NCI-H2029 treated with DMSO at 0.1 percent for 48 hours (cell line): ENCODE measurements around the gene RNF186.
A peak's percentile ranks its signal among the peaks of the same experiment; 100 is the strongest.
"Not testable (repeated sequence)": the region's sequence is repeated elsewhere in the genome, so short reads cannot be mapped to it uniquely, and the experiment has no call there.

Experiments
- DNase-seq: peaks from one replicate; lab custom pipeline; 2025; lab: John Stamatoyannopoulos, UW

Gene RNF186

GRCh38 chr1:19793360-19794046 lies 21.6 kb downstream of the RNF186 start:
- DNase-seq = no peak

GRCh38 chr1:19792237-19793002 lies 22.7 kb downstream of the RNF186 start:
- DNase-seq = no peak

GRCh38 chr1:19790061-19790975 lies 24.8 kb downstream of the RNF186 start:
- DNase-seq = not testable (repeated sequence)

GRCh38 chr1:19786988-19787423 lies 28.1 kb downstream of the RNF186 start:
- no peak for DNase-seq

GRCh38 chr1:19785660-19786059 lies 29.4 kb downstream of the RNF186 start:
- no peak for DNase-seq

GRCh38 chr1:19780267-19780877 lies 34.7 kb downstream of the RNF186 start:
- no peak for DNase-seq

- DNase-seq = no peak
These were observed 38.1 kb downstream of the RNF186 start for GRCh38 chr1:19776933-19777332.

- DNase-seq = peak; percentile 91
These were observed 38.8 kb downstream of the RNF186 start for GRCh38 chr1:19776287-19776686.

- DNase-seq = no peak
These were observed 39.3 kb downstream of the RNF186 start for GRCh38 chr1:19775831-19776230.

GRCh38 chr1:19775317-19775716 lies 39.8 kb downstream of the RNF186 start:
- peak; percentile 29 for DNase-seq

- DNase-seq = no peak
These were observed 40.8 kb downstream of the RNF186 start for GRCh38 chr1:19774180-19774785.

- no peak for DNase-seq
These were observed 41.6 kb downstream of the RNF186 start for GRCh38 chr1:19773485-19773884.

- DNase-seq = no peak
These were observed 43.0 kb downstream of the RNF186 start for GRCh38 chr1:19772053-19772452.

- no peak for DNase-seq
These were observed 43.7 kb downstream of the RNF186 start for GRCh38 chr1:19771350-19771749.

- DNase-seq = peak; percentile 52
These were observed 44.5 kb downstream of the RNF186 start for GRCh38 chr1:19770436-19771190.

- DNase-seq = no peak
These were observed 45.7 kb downstream of the RNF186 start for GRCh38 chr1:19769211-19769932.

- no peak for DNase-seq
These were observed 46.5 kb downstream of the RNF186 start for GRCh38 chr1:19768353-19769210.

GRCh38 chr1:19765623-19766022 lies 49.5 kb downstream of the RNF186 start:
- DNase-seq = no peak

- DNase-seq = no peak
These were observed 50.2 kb downstream of the RNF186 start for GRCh38 chr1:19764848-19765247.
